Stimulated activated CD8-positive, alpha-beta memory T cell treated with anti-CD3 and anti-CD28 coated beads, Interleukin-15, amount 100 ng/mL, for 1 hour (primary cell): Measurements from ENCODE around the gene CCDC34.

Experiments
- DNase-seq: peaks from one replicate; pipeline ENCODE4 v3.0.0-alpha.2; 2020; ENCODE audit warnings: low read depth

The CCDC34 gene

DNA sequence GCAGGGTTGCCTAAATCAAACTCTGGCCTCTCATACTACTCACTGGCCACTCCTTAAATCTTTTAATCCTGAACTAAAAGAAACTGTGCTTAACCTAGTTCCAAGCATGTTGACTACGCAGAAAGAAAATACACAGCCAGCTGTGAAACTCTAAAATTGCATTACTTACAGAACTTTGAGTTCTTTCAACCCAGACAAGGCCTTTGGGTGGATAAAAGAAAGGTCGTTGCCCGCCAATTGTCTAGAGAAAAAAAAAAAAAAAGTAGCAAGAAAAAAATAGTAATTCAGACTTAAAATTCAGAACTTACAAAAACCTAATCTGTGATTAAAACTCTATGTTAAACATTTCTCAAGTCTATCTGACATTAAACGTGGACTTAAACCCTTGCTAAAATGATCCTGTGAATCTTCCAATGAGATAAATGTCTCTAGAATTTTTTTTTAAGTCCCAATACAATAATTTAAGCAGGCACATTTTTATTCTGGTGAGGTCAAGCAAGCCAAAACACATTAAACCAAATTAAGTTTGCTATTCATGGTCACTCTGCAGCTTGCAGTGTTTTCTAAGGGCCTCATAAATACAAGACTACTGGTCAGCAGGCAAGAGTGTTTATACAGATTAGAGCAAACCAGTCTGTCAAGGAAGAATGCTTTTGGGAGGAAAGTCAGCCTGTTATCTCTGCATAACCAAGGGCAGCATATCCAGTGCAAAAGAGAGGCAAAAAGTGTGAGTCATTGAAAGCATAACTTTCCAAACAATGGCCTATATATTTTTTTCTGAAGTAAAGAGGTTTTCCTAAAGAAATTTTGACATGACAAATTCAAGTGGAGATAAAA lies 29.5 kb upstream of the CCDC34 start:
- DNase-seq: no peak

DNA sequence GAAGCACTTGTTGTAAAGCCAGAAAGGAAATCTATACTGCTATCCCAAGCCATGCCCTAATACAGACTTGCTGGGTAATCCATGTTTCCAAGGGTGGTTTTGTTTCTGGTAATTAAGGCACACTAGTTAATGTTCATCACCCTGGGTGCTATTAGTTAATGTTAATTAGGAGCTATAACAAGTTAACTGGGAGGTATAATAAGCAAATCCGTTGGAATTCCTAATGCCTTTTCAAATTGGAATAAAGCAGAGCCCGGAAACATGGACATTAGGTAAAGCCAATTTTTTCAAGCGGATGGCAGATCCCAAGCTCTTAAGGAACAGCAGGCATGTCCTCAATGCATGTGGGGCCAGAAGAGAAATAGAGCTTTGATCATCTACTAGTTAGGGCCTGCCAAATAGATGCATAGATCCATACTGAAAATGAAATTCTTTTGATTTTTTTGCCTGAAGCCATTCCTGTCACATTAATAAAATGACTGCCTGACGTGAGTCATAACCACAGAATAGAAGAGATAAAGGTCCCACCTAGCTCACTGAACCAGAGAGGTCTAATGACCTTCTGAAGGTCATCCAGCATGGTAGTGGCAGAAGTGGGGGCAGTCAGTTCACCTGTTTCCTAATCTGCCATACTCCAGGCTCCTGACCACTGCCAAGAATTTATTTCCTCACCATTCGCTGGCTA lies 28.5 kb upstream of the CCDC34 start:
- DNase-seq: no peak

DNA sequence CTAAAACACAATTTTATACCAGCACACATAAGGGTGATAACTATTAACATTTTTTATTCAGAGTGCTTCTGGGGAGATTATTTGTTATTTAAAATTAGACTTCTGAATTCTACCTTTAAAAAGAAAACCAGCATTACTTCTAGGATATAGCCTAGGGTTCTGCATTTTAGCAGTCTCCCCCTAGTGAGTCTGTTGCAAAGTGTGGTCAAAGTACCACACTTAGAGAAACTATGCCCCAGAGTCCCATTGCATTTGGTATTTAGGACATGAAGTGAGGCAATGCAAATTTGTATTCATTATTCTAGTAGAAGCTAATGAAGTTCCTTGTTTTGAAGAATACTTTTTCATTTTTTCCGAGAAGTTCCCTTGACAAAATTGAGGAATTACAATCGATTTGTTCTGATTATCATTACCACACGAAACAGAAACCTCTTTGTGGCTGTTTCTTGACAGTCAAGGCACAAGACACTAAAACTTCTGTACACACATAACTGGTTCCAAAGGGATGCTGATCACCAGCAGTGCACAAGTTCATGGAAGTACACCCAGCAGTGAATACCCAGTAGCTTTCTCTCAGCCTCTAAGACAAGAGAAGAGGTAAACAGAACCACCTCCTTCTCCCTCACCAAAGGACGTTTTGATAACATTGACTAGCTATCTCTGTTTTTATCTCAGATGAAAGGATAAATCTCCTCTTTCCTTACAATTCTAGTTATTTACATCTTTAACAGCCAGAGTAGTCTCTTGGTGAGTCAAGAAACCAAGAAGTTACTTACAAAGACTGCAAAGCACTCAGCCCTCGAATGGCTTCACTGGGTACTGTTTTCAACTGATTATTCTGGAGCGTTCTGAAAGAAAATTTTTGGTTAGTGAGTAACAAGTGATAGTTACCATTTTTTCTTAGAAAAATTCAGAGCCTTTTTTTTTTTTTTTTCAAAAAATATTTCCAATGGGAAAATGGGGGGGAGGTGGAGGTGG lies 27.6 kb upstream of the CCDC34 start:
- DNase-seq: no peak

DNA sequence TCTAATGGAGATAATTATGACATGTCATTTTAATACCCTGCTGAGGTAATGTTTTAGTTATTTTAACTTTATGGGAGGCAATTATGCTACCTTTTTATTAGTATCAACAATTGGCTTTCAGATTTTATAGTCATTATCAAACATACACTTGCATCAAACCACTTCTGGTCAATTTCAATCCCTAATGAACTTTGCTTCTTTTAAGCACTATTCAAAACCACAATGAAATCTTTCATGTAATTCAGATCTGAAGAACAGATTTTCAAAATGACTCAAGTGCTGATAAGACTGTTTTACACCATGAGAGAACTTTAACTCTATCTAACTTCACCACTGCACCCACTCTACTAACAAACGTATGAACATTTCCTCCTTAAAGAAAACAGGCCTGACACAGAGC lies 25.9 kb upstream of the CCDC34 start:
- no peak for DNase-seq

DNA sequence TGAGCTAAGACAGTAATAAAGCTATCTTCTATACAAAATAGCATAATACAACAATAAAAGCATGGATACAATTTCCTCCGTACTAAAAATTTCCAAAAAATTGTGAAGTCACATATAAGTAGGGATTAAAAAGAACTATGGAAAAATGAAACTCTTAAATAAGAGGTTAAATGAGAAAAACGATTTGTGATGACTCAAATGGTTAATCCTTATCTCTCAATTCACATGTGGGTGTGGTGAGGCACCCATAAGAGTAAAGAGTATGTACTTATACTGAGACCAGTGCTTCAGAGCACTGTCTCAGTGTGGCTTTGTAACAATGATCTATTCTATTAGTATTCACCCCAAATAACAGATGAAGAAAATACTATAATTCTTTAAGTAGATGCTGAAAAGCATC lies 25.0 kb upstream of the CCDC34 start:
- DNase-seq: no peak

DNA sequence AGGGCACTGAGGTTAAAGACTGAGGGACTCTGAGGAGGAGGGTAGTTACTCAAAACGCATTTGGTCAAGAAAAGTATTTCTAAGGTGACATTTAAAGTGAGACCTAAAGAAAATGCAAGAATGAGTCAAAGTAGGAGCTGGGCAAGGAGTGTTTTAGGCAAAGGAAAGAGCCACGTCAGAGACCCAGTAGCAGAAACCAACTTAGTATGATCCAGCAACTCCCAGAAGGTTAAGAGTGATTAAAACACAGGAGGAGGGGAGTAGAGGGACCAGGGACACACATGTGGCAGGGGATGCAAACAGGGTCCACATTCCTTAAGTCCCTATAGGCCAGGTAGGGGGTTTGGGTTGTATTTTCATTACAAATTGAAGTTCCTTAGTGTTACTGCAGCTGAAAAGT lies 24.3 kb upstream of the CCDC34 start:
- no peak for DNase-seq

DNA sequence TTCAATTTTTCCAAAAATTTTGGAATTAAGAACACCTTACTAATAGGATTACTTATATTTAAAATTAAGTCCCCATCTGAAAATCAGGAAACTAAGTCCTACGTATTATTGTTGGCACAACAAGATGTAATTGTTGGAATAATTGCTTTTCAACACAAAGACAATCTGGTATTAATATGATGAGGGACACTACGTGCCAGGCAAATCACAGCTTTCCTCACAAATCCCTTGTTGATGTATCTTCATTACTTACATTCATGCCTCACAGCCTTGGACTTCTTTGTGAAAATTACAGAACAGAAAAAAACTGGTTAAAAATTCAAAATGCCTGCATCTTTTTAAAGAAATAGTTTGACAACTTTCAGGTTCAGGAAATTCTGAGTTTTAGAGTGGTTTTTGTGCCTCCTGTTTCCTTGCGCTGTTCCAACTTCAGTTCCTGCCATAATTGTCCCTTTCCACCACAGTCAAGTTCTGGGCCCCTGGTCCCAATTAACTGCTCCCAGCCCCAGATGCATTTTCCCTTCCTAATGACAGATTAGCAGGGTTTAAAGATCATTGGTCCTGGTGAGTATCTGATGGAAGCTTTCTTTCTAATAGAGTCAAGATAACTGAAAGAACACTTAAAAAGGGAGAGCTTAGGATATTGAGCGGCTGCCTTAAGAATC lies 23.3 kb upstream of the CCDC34 start:
- DNase-seq: no peak

DNA sequence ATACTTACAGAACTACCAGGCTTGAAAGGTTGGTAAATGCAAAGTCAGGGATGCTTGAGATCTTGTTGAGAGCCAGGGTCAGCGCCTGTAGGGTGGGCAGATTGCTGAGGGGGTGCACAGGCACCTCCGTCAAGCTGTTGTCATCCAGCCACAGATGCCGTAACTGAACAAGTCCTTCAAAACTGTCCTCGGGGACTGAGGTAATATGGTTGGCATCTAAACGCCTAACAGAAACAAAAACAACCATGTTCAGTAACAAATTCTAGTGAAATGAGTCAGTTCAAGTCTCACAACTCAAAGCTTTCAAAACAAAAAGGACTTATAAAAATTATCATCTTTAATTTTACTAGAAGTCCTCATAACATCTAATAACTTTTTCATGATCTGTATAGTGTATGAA lies 22.2 kb upstream of the CCDC34 start:
- no peak for DNase-seq

DNA sequence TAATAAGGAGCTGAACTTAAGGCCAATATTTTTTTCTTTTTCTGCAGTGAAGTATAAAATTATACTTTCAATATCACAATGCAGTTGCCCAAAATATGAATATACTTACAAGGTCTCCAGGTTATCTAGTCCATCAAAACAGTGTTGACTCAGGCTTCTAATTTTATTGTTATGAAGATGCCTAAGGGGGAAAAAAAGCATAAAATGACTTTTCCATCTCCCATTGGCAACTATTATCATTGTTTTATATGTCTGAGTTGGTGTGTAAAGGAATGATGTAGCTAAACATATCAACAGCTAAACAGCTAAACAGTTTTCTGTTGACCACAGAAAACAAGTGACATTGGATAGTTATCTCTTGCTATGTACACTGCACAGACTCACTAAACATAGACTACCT lies 21.2 kb upstream of the CCDC34 start:
- DNase-seq: no peak

DNA sequence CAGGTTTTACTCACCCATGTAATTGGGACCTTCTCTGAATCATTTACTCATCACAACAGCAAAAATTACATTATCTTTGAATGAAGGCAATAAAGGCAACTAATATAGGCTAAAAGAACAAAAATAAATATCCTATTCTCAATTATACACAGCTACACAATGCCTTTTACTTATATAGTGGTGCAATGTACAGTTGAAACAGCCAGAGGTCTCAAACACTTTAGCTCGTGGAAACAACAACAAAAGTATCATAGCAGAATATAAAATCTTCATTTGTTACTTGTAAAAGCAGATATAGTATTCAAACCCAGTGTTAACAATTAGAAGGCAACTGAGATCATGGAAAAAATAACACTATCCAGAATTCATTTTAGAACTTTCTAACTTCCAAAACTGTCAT lies 20.6 kb upstream of the CCDC34 start:
- no peak for DNase-seq

DNA sequence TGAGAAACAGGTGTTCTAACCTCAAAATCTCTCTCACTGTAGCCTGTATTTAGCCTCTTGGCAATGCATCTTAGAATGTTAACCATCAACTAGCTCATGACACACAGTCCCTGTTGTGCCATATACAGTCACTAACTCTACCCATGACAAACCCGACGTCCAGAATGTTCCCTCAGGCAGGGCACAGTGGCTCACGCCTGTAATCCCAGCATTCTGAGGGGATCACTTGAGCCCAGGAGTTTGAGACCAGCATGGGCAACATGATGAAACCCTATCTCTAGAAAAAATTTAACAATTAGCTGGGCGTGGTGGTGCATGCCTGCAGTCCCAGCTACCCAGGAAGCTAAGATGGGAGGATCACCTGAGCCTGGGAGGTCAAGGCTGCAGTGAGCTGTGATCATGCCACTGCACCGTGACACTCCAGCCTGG lies 18.2 kb upstream of the CCDC34 start:
- DNase-seq: no peak

DNA sequence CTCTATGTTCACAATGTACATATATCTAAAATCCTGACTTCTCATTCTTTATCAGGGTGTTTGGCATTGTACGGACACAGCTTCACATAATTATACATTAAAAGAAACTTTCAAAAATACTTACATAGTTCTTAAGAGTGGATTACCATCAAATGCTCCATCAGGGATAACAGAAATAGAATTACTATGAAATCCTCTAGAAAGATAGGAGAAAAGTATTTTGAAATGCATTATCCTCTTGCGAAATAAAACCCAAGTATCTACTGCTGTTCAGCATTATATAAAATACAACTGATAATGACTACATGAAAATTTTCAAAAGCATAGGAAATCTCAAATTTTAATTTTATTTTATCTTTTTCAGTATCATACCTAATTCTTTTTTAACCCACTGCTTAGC lies 17.8 kb upstream of the CCDC34 start:
- no peak for DNase-seq

DNA sequence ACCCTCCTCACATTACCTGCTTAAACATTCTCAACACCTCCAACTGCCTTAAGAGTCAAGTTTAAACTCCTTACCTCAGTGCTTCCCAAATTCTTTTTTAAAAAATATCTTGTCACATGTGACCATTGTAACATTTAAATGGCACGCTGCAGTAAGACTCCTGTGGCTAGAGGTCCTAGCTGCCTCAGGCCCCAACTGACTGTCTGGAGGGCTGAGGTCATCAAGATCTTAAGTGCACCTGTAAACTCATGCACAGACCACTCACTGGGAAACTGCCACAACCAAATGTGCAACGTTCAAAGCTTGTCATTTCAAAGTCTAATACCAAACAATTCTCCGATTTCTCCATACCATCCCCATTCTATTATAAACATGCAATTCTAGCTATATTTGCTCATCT lies 16.4 kb upstream of the CCDC34 start:
- DNase-seq: no peak

DNA sequence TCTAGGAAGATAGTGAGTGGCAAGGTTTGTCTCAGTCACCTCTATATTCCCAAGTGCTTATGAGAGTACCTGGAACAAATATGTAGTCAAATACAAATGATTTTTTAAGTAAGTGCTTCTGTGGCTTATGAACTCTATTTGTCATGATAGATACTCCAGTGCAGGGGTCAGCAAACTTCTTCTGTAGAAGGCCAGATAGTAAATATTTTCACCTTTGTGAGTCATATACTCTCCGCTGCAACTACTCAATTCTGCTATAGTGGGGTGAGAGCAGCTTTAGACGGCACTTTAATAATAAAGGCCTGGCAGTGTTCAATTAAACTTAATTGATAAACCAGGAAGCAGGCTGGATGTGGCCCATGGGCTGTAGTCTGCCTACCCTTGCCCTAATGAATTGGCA lies 12.4 kb upstream of the CCDC34 start:
- no peak for DNase-seq

DNA sequence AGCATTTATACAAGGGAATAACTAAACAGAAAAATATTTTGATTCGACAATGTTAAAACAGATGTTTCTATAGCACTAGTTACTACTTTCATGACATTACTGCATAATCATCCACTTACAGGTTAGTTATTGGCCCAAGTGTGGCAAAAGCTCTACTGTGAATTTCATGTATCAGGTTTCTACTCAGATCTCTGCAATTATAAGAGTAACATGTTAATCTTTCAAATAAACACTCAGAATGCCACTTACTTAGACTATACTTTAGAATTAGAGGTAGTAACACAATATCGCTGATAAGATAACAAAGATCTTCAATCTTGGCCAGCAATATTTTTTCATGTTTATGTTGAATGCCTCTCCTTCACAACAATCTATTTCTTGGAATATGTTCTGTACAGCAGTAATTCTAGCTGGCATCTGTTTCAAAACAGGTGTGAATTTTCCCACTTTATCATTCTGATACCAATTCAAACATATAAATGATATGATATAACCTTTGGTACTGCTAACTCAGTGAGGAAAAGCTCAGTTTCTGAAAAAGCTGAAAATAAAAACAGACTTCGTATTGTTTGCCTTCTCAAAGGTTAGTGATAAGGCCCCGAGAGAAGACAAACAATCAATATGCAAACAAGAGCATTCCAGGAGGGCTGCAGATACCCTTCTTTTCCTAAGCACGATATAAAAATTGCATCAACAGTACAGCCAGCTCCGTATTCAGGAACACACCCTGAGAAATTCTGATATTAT lies 11.0 kb upstream of the CCDC34 start:
- no peak for DNase-seq

DNA sequence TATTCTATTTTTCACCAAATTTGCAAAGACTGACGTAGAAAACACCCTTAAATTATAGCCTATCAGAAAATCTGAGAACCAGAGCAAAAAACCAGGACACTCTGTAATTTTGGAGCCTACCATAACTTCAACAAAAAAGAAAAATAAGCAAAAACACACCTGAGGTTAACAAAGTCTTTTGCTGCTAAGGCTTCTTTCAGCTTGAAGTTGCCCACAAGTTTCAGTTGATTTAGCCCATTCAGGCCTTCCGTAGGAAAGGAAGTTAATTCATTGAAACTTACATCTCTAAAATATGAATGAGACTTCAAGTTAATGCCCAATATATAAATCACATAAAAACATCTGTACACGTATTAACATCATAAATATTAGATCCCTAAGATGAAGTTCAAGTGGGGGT lies 10.4 kb upstream of the CCDC34 start:
- no peak for DNase-seq

DNA sequence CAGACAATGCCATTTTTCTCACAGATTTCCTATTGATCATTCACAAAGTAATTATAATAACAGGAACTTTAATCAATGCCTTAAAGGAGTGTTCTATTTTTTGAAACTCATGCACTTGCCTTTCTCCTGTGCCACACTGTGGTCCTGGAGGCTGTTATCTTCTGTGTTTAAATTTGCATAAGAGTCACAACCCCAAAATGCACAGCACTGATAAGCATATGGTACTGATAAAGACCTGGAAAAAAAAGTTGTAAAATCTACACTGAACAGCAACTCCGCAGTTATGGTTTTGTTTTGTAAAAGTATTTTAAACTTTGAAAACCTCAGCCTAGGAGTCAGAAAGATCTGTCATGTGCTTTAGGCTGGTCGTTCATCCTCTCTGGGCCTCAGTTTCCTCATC lies 9.1 kb upstream of the CCDC34 start:
- no peak for DNase-seq

DNA sequence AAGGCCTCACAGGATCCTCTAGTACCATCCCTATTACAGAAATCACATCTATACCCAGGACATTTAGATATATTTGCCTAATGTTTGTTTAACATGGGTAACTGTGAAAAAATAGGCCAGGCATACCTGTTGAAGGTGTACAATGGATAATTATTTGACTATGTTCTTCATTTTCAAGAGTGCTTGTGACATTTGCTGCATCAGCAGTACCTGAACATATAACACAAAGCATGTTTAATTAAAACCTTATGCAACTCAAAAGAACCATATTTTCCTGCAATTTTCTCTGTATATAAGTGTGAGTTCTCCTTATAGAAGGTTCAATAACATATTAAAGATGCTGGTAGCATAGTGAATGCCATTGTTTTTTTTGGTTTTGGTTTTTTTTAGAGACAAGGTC lies 8.5 kb upstream of the CCDC34 start:
- no peak for DNase-seq

DNA sequence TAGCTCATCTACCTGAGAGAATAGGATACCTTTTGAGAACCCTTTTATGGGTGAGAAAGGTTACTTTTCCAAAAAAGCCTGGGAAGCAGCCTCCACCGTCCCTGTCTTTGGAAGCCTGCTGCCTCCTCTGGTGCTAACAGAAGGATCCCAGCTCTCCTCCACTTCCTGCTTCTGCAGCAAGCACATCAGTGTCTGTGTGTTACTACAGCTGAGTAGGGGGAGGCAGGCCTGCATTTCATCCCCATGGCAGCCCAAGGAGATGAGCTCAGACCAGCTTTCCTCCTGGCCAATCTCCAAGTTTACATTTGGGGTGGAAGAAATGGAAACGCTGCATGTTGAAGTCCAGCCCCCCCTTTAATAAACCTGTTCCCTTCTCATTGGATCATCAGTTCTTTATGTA lies 7.4 kb upstream of the CCDC34 start:
- no peak for DNase-seq

DNA sequence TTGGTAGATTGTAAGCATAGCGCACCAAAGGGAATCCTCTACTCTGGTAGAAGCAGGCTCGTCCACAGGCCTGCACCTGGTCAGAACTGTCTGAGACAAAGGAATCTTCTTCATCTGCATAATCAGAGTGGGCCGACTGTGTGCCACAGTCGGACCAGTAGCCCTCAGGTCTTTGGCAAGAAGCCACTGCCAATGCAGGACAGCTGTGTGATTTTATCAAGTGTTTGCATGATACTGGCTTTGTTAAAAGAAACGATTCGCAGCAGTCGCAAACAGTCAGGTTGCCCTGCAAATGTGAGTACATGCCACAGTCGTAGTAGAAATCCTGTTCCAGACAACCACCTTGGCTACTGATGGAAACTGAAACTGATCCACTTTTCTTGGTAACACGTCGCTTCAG lies 4.9 kb upstream of the CCDC34 start:
- DNase-seq: no peak

DNA sequence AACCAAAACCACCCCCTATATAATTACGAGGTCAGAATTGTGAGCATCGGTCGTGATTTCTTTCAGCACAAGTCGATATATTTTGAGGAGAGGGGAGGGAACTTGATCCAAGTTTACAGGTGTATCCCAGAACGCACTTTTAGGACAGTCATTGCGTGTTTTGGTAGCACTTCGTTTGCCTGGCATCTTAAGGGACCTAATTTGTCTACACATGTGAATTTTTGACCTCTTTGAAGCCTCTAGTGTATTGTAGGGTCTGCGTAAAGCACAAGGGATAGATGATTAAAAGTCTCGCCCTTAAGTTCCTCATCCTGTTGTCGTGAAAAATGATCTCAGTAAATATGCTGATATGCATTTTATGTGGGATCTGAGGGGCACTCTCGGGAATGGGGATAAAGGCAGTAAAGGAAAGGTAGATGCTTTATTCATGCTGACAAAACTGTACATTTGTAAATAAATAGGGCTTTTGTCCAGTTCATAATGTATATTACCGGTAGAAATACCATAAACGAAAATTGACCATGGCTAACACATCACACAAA lies 632 bp upstream of the CCDC34 start:
- no peak for DNase-seq
